Mononuclear cell (primary cell): ENCODE results near the gene LRRC52. TPM values are rescaled to one million over a fixed set of nuclear protein-coding genes. Genes with fewer than 3 reads are reported as not detected.

Experiments used
- H3K27me3 ChIP-seq: 2 replicates; pipeline ENCODE4 v1.6.0; 2011; ENCODE audit warnings: low read length, control low read depth; ENCODE audit not compliant: insufficient read depth
- H3K4me1 ChIP-seq: 2 replicates; pipeline ENCODE4 v1.5.1; 2011; ENCODE audit warnings: mild to moderate bottlenecking, low read length, control low read depth; ENCODE audit not compliant: insufficient read depth
- H3K4me3 ChIP-seq: 2 replicates; pipeline ENCODE4 v1.5.1; 2011; ENCODE audit warnings: mild to moderate bottlenecking, low read length, moderate library complexity
- H3K9me3 ChIP-seq: 2 replicates; pipeline ENCODE4 v1.5.1; 2011; ENCODE audit warnings: low read depth, mild to moderate bottlenecking, control low read depth, low read length
- total RNA-seq: library from RNA; depleted of rRNA; stranded (reverse); fragments of >200 nt; gene quantifications from one replicate; pipeline ENCODE4 v1.2.3, GENCODE V29; 2012

Gene LRRC52
- total RNA-seq, 1 donor = not detected

DNA sequence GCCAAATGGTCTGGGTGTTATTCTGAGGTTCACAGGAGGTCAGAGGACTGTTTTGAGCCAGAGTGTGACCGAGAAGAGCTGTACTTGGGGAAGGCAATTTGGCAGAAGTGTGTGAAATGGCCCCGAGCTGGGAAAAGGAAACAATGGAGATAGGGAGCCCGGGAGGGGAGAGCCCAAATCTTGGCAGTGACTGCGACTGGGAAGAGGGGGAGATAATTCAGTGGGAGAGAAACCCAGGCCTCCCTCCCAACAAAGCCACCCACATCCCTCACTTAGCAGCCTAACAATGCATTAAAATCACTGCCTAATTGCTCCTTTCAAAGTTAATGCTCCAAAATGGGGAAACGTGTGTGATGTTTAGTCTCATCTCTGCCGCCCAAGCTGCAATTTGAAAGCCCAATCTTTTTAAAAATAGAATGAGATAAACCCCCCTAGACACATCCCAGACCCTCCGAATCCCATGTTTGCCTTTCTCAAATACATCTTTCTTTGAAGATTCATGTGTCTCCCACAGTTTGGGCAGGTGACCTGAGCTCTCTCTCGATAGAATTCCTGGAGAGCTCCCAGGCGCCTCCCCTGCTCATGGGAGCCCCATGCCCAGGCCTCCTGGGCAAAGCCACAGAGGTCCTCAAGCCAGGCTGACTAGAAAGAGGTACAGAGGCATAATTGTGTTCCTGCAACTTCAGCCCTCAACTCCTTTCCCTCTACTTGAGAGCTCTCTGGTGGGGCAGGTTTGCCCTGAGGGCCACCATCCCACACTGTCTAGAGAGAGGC is 17.3 kb downstream of the LRRC52 start:
- no peak overlapping the region for H3K4me3 ChIP-seq
- no peaks in the 10 kb centered on the region for H3K9me3 ChIP-seq
- peaks cover 14% of the 10 kb centered on the region for H3K27me3 ChIP-seq
- H3K4me1 ChIP-seq = no peaks in the 10 kb centered on the region

DNA sequence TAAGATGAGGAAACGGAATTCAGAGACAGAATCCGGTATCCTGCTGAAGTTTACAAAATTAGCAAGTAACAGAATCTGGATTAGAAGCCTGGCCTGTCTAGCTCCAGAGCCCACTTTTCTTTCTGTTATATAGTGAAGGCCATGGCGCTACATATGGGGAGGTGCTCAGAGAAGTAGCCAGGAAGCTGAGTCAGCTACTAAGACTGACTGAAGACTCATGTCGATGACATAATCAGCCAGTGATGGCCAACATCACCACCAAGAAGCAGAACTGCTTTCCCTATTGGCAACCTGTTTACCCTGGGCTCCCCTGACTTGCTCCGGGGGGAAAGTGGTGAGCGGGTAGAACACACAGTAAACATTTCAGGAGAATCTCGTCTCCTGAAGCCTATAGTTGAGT is 18.8 kb downstream of the LRRC52 start:
- Histone ChIP-seq H3K9me3 (no peaks in the 10 kb centered on the region), H3K27me3 (peaks cover 11% of the 10 kb centered on the region), H3K4me1 (no peaks in the 10 kb centered on the region)

DNA sequence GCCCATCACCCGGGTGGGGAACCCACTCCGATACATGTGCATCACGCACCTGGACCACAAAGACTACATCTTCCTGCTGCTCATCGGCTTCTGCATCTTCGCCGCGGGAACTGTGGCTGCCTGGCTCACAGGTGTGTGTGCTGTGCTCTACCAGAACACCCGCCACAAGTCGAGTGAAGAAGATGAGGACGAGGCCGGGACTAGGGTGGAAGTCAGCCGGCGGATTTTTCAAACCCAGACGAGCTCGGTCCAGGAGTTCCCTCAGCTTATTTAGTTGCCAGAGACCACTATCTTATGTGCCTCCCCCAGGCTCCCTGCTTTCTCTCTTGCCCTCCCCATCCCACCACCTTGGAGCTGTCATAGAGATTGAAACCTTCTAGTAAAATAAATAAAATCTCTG is 19.8 kb downstream of the LRRC52 start:
- Histone ChIP-seq H3K9me3 (no peaks in the 10 kb centered on the region), H3K4me3 (no peak overlapping the region), H3K27me3 (peaks cover 14% of the 10 kb centered on the region), H3K4me1 (no peaks in the 10 kb centered on the region)

More for the DNA sequence above, 18.8 kb downstream of the LRRC52 start:
- H3K4me3 ChIP-seq = no peak overlapping the region

DNA sequence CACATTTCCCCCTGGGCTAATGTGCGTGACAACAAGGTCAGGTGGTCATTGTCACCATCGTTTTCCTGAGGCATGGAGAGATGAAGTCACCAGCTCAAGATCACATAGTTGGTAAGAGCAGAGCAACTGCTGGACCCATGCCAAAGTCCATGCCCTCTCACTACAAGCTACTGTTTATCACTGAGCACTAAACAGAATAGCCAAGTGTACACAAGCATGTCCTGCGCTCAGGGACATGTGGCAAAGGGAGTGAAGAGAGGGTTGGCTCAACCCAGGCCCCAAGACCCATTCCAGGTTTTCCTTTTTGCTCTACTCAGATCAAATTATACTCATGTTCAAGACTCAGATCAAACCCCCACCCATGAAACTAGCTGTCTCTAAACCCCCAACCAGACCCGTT is 20.8 kb downstream of the LRRC52 start:
- Histone ChIP-seq H3K27me3 (peaks cover 14% of the 10 kb centered on the region), H3K4me1 (no peaks in the 10 kb centered on the region), H3K9me3 (no peaks in the 10 kb centered on the region), H3K4me3 (no peak overlapping the region)

DNA sequence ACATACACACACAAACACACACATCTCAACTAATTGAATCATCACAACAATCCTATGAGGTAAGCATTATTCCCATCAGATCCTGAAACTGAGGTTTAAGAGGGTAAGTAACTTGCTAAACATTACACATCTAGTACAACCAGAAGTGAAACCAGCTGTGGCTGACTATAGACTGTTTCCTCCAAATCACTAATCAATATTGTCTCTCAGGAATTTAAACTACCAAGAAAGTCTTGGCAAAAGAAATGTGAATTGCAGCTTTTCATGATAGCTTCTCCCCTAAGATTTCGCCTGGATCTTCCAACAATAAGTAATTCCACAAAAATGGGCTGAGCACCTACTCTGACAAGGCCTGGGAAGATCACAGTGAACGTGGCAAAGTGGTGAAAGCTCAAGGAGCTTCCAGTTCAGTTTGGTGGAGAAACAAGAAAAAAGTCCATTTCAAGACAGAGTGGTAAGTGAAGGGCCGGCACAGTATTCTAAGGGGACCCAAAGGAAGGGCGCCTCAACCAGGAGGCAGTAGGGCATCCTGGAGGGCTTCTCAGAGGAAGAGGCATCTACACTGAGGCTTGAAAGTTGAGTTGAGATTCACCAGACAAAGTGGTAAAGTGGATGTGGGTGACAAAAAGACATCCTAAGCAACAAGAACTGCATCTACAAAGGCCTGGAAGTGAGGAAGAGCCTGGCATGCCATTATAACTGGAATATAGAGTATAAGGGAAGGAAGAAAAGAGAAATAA is 22.1 kb downstream of the LRRC52 start:
- H3K4me1 ChIP-seq = no peaks in the 10 kb centered on the region
- H3K9me3 ChIP-seq = no peaks in the 10 kb centered on the region
- no peak overlapping the region for H3K4me3 ChIP-seq
- peaks cover 10% of the 10 kb centered on the region for H3K27me3 ChIP-seq

DNA sequence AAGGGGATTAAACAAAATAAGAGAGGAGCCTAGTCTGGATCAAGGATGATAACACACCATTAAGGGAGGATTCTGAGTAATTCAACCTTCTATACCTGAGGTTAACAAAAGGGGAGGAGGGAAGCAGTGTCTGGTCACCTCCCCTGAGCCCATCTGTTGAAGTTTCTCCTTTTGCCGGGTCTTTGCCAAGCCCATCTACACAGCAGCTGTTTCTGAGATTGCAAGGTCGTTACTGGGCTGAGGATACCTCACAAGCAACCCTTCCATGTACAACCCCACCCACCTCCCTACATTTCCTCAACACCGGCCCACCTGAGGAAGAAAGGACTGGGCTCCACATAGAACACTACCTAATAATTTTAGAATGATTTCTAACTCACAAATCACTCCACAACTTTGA is 26.3 kb downstream of the LRRC52 start:
- Histone ChIP-seq H3K9me3 (no peaks in the 10 kb centered on the region), H3K27me3 (peaks cover 17% of the 10 kb centered on the region)

DNA sequence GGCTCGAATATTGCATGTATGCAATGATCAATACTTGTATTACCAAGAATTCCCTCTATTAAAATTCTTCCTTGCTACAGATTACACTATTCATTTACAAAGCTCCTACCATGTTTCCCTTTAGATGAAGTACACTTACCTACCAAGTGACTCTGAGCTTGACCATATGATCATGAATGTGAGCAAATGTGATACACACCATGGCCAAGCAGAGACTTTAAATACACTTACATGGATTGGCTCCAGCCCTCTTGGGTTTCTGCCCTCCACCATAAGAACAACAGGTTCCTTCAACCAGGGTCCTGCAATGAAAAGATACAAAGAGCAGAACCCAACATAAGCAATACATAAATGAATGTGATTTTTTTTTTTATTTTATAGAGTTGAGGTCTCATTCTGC is 30.0 kb downstream of the LRRC52 start:
- H3K27me3 ChIP-seq = peaks cover 35% of the 10 kb centered on the region
- H3K4me1 ChIP-seq = no peaks in the 10 kb centered on the region
- no peaks in the 10 kb centered on the region for H3K9me3 ChIP-seq
- H3K4me3 ChIP-seq = no peak overlapping the region

More for the DNA sequence above, 26.3 kb downstream of the LRRC52 start:
- H3K4me1 ChIP-seq = no peaks in the 10 kb centered on the region
- H3K4me3 ChIP-seq = no peak overlapping the region

DNA sequence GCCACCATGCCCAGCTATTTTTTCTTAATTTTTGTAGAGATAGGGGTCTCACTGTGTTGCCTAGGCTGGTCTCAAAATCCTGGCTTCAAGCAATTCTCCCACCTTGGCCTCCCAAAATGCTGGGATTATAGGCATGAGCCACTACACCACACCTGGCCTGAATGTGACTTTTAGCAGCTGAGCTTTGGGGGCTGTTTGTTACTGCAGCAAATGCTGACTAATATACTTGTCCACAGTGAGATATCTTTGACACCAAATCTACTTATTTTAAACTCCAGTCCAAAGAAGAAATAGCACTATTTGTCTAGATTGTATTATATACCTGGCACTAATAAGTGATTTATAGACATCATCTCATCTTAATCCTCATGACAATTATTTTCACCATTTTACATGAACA is 30.5 kb downstream of the LRRC52 start:
- Histone ChIP-seq H3K4me3 (no peak overlapping the region), H3K27me3 (peaks cover 35% of the 10 kb centered on the region), H3K9me3 (no peaks in the 10 kb centered on the region), H3K4me1 (no peaks in the 10 kb centered on the region)

DNA sequence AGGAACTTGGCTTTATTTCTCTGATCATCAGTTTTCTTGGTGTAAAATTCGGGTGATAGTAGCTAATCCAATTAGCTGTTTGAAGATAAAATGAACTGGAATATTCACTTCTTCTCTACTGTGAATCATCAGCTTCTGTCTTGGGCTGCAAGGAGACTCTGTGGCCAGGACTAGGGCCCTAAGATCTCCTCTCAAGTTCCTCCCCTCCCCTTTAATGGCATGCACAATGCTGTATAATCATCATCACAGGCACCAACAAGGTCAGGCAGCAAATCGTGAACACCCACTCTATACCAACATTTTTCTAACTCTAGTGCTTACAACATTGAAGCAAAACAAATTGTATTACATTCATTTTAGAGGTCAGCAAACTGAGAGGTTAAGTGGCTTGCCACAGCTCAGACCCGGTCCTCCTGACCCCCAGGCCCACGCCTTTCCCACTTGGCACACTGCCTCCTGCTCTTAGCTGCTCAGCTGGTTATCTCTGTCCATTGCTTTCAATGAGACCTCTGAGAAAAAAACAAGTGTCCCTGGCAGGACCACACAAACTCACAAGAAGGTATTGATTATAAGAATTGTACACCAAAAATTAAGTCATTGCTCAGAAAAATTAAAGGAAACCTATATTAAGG is 31.8 kb downstream of the LRRC52 start:
- Histone ChIP-seq H3K4me3 (no peak overlapping the region), H3K4me1 (no peaks in the 10 kb centered on the region), H3K27me3 (peaks cover 35% of the 10 kb centered on the region), H3K9me3 (no peaks in the 10 kb centered on the region)

DNA sequence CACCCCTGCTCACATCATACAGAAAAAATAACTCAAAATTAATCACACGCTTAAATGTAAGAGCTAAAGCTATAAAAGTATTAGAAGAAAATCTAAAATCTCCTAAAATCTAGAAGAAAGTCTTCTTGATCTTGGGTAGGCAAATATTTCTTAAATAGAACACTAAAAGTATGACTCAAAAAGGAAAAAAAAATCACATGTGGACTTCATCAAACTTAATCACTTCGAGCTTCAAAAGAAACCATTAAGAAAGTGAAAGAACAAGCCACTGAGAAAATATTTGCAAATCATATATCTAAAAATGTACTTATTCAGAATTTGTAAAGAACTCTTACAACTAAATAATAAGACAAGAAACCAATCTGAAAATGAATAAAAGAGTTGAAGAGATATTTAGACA is 32.7 kb downstream of the LRRC52 start:
- H3K9me3 ChIP-seq = no peaks in the 10 kb centered on the region
- H3K27me3 ChIP-seq = peaks cover 35% of the 10 kb centered on the region
- no peaks in the 10 kb centered on the region for H3K4me1 ChIP-seq
- no peak overlapping the region for H3K4me3 ChIP-seq

DNA sequence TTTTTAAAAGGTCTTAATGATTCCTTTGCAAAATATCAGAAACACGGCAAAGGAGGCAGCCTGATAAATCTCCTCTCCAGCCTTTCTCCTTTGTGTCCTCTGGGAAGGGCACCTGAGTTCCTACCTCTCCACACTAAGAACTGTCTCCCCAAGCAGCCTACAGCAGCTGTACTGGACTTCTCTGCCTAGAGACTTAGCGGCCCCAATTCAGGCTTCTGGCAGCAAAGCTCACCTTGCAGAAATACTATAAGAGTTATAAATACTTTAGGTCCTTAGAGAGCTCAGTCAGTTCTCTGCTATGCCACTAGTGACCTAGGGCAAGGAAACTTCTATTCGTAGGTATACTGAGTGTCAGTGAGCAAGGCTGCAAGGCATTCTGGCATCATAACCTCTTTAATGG is 33.9 kb downstream of the LRRC52 start:
- Histone ChIP-seq H3K4me1 (no peaks in the 10 kb centered on the region), H3K4me3 (no peak overlapping the region), H3K9me3 (no peaks in the 10 kb centered on the region), H3K27me3 (peaks cover 32% of the 10 kb centered on the region)

DNA sequence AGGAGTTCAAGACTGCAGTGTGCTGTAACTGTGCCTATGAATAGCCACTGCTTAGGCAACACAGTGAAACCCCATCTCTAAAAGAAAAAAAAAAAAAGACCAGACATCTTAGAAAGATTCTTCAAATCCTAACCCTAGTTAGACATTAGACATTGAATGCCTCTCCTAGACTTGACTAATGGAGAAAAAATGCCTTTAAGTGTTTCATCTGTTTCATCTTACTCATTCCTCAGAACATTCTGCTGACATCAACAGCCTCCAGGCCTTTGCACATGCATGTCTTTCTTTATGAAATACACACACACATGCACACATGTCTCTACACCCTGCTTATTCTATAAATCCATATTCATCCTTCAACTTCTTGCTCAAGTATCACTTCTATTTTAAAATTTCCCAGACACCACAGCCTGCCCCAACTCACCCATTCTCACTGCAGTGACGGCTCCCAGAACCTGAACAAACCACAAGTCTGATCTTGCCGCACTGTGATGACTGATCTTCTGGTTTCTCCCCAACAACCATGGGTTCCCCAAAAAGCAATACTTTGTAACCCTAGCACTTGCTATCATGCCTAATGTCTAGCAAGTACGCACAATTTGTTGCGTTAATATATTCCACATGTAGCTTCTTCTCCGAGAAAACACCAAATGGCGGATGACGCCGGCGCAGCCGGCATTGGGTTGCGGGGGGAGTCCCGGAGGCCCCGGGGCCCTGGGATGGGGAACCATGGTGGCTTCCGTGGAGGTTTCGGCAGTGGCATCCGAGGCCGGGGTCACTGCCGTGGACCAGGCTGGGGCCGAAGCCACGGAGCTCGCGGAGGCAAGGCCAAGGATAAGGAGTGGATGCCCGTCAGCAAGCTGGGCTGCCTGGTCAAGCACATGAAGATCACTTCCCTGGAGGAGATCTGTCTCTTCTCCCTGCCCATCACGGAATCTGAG is 37.4 kb downstream of the LRRC52 start:
- Histone ChIP-seq H3K4me1 (no peaks in the 10 kb centered on the region), H3K4me3 (no peak overlapping the region), H3K27me3 (peaks cover 22% of the 10 kb centered on the region), H3K9me3 (no peaks in the 10 kb centered on the region)

DNA sequence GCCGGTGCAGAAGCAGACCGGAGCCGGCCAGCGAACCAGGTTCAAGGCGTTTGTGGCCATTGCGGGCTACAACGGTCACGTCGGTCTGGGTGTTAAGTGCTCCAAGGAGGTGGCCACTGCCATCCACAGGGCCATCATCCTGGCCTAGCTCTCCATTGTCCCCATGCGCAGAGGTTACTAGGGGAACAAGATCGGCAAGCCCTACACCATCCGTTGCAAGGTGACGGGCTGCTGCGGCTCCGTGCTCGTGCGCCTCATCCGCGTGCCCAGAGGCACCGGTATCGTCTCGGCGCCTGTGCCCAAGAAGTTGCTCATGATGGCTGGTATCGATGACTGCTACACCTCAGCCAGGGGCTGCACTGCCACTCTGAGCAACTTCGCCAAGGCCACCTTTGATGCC is 38.1 kb downstream of the LRRC52 start:
- Histone ChIP-seq H3K4me3 (no peak overlapping the region), H3K4me1 (no peaks in the 10 kb centered on the region), H3K9me3 (no peaks in the 10 kb centered on the region), H3K27me3 (peaks cover 20% of the 10 kb centered on the region)

DNA sequence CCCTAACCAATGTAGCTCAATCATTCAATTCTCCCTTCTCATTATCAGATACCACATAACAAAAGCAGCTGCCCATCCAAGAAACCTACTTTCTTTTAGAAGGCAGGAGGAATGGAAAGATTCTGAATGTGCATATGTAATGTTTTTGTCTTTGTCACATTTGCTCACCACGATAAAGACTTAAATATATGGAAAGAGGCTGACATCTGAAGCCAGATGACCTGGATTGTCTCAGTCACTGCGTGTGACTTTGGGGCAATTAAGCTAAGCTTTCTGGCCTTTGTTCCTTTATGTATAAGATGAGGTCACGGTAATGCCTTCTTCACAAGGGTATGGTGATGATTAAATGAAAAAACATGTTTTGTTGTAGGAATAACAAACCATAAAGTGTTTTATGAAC is 42.6 kb downstream of the LRRC52 start:
- Histone ChIP-seq H3K4me1 (no peaks in the 10 kb centered on the region), H3K9me3 (no peaks in the 10 kb centered on the region), H3K4me3 (no peak overlapping the region), H3K27me3 (peaks cover 48% of the 10 kb centered on the region)
